Prostate gland (tissue), 2 donors: ENCODE data around the gene DIS3L2.
A peak's percentile ranks its signal among the peaks of the same experiment; 100 is the strongest.

ENCODE experiments used
- CTCF ChIP-seq, 4 experiments: fragments of 200-600 bp in 2 of 4; fragments of 450-650 bp in 2 of 4; sonication (generic) in 2 of 4; IDR thresholded peaks; 1 replicate in 3 of 4; 2 replicates in 1 of 4; pipeline ENCODE4 v1.5.1; 2016 to 2019; ENCODE audit warnings: antibody characterized with exemption in 4 of 4, mild to moderate bottlenecking in 2 of 4, moderate library complexity in 2 of 4
- POLR2A ChIP-seq: fragments of 450-650 bp; IDR thresholded peaks from one replicate; pipeline ENCODE4 v1.6.1; 2016; ENCODE audit warnings: antibody characterized with exemption, mild to moderate bottlenecking

- TF ChIP-seq CTCF (IDR thresholded peaks at IDR 0.05) (peak; percentile 58 to 76 (median 70)), POLR2A (no peak)
These were observed 364.1 kb downstream of the DIS3L2 start for GRCh38 chr2:232325324-232326273.
